ENCODE data around the gene RPL13.
A peak's percentile ranks its signal among the peaks of the same experiment; 100 is the strongest.

The RPL13 gene

DNA sequence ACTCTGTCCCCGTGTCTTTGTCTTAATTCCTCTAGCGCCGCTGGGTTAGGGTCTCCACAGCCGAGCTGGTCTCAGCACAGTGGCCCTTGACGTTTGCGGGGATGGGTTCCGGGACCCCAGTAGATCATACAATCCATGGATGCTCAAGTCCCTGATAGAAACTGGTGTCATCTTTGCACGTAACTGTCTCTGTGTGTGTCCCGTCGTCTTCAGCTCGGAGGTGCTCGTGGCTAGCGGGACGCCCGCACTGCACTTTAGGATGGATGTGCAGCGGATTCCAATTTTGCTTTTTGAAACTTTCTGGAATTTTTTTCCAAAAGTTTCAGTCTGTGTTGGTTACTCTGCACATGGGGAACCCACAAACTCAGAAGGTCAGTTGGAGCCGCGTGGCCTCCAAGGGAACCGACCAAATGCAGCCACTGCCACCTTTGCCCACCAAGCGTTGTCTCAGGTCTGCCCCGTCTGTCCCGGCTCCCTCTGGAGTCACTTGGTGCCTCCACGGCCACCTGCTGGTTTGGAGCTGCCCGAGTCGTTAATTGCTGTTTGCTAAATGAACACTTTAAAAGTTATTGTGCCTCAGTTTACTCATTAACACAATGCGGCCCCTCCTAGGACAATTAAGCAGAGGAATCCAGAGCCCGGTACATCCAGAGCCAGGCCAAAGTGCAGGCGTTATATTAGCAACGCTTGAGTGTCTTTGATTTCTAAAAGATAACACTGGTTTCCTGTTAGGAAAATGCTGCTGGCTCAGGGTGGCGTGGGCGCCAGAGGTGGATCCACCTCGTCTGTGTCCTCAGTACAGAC, 47.7 kb downstream of the RPL13 start:
- Histone ChIP-seq H3K4me3 (ENCODE audit: low read depth, low read length) (no peak overlapping the region), H3K9me3 (ENCODE audit: control insufficient read depth, insufficient read depth, low read depth, low read length) (no peaks in the 10 kb centered on the region), H3K27ac (ENCODE audit: extremely low read depth, low read depth, low read length) (no peak overlapping the region), H3K36me3 (ENCODE audit: control insufficient read depth in 2 of 2, insufficient read depth in 1 of 2, low read length in 2 of 2) (no peaks in the 10 kb centered on the region), H3K4me1 (ENCODE audit: control insufficient read depth, insufficient read depth, low read length) (peaks cover 4% of the 10 kb centered on the region; the same call in 1 of the 2 replicates)
- ChIA-PET POLR2A (no interaction called here), CTCF (no interaction called here)
- no peak for TF ChIP-seq ZNF416 (tag by site-specific recombination; IDR thresholded peaks at IDR 0.05)
- no peak for TF ChIP-seq ZNF423 (tag by site-specific recombination; IDR thresholded peaks at IDR 0.05)
- TF ChIP-seq ZNF146 (tag by site-specific recombination; IDR thresholded peaks at IDR 0.05), result no peak
- no peak for TF ChIP-seq ZNF571 (tag by site-specific recombination; IDR thresholded peaks at IDR 0.05)
- TF ChIP-seq PRDM1 (tag by site-specific recombination; IDR thresholded peaks at IDR 0.05), result no peak
- TF ChIP-seq, protein P1, sequence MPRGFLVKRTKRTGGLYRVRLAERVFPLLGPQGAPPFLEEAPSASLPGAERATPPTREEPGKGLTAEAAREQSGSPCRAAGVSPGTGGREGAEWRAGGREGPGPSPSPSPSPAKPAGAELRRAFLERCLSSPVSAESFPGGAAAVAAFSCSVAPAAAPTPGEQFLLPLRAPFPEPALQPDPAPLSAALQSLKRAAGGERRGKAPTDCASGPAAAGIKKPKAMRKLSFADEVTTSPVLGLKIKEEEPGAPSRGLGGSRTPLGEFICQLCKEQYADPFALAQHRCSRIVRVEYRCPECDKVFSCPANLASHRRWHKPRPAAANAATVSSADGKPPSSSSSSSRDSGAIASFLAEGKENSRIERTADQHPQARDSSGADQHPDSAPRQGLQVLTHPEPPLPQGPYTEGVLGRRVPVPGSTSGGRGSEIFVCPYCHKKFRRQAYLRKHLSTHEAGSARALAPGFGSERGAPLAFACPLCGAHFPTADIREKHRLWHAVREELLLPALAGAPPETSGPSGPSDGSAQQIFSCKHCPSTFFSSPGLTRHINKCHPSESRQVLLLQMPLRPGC (tag by site-specific recombination; IDR thresholded peaks at IDR 0.05), result no peak
- TF ChIP-seq ZNF16 (tag by site-specific recombination; IDR thresholded peaks at IDR 0.05; ENCODE audit: low read depth), result no peak

DNA sequence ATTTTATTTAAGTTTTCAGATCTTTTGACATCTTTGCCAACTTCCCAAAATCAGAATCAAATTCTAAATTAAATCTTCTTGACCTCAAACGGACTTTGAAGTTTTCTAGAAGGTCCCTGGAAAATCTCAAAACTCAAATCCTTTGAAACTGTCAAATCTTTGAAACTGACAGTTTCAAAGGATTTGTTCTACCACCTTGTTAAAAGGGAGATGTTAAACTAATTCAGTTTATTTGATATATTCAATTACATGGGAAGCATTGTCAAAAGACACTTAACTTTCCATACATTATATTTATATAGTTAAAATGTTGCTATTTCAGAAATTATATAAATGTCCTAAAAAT, 49.6 kb downstream of the RPL13 start:
- POLR2A ChIA-PET, result no interaction called here
- Histone ChIP-seq H3K4me3 (ENCODE audit: low read depth, low read length) (no peak overlapping the region), H3K9me3 (ENCODE audit: control insufficient read depth, insufficient read depth, low read depth, low read length) (no peaks in the 10 kb centered on the region), H3K4me1 (ENCODE audit: control insufficient read depth, insufficient read depth, low read length) (peaks cover 4% of the 10 kb centered on the region; the same call in 1 of the 2 replicates), H3K36me3 (ENCODE audit: control insufficient read depth in 2 of 2, insufficient read depth in 1 of 2, low read length in 2 of 2) (no peaks in the 10 kb centered on the region), H3K27ac (ENCODE audit: extremely low read depth, low read depth, low read length) (no peak overlapping the region)
- CTCF ChIA-PET, result interaction anchor here (0.9 kb wide), 1 partner anchor 8 kb away, joined by 3 read pairs; no protein-coding TSS in a partner anchor
- TF ChIP-seq, protein P2, sequence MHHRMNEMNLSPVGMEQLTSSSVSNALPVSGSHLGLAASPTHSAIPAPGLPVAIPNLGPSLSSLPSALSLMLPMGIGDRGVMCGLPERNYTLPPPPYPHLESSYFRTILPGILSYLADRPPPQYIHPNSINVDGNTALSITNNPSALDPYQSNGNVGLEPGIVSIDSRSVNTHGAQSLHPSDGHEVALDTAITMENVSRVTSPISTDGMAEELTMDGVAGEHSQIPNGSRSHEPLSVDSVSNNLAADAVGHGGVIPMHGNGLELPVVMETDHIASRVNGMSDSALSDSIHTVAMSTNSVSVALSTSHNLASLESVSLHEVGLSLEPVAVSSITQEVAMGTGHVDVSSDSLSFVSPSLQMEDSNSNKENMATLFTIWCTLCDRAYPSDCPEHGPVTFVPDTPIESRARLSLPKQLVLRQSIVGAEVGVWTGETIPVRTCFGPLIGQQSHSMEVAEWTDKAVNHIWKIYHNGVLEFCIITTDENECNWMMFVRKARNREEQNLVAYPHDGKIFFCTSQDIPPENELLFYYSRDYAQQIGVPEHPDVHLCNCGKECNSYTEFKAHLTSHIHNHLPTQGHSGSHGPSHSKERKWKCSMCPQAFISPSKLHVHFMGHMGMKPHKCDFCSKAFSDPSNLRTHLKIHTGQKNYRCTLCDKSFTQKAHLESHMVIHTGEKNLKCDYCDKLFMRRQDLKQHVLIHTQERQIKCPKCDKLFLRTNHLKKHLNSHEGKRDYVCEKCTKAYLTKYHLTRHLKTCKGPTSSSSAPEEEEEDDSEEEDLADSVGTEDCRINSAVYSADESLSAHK (tag by site-specific recombination; IDR thresholded peaks at IDR 0.05), result peak; percentile 89
- TF ChIP-seq, protein P3, sequence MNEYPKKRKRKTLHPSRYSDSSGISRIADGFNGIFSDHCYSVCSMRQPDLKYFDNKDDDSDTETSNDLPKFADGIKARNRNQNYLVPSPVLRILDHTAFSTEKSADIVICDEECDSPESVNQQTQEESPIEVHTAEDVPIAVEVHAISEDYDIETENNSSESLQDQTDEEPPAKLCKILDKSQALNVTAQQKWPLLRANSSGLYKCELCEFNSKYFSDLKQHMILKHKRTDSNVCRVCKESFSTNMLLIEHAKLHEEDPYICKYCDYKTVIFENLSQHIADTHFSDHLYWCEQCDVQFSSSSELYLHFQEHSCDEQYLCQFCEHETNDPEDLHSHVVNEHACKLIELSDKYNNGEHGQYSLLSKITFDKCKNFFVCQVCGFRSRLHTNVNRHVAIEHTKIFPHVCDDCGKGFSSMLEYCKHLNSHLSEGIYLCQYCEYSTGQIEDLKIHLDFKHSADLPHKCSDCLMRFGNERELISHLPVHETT (tag by site-specific recombination; IDR thresholded peaks at IDR 0.05), result no peak
- TF ChIP-seq, protein P4, sequence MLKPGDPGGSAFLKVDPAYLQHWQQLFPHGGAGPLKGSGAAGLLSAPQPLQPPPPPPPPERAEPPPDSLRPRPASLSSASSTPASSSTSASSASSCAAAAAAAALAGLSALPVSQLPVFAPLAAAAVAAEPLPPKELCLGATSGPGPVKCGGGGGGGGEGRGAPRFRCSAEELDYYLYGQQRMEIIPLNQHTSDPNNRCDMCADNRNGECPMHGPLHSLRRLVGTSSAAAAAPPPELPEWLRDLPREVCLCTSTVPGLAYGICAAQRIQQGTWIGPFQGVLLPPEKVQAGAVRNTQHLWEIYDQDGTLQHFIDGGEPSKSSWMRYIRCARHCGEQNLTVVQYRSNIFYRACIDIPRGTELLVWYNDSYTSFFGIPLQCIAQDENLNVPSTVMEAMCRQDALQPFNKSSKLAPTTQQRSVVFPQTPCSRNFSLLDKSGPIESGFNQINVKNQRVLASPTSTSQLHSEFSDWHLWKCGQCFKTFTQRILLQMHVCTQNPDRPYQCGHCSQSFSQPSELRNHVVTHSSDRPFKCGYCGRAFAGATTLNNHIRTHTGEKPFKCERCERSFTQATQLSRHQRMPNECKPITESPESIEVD (tag by site-specific recombination; IDR thresholded peaks at IDR 0.05), result 0 out of 2 replicates have a peak, but pooled peaks have one; percentile 27

DNA sequence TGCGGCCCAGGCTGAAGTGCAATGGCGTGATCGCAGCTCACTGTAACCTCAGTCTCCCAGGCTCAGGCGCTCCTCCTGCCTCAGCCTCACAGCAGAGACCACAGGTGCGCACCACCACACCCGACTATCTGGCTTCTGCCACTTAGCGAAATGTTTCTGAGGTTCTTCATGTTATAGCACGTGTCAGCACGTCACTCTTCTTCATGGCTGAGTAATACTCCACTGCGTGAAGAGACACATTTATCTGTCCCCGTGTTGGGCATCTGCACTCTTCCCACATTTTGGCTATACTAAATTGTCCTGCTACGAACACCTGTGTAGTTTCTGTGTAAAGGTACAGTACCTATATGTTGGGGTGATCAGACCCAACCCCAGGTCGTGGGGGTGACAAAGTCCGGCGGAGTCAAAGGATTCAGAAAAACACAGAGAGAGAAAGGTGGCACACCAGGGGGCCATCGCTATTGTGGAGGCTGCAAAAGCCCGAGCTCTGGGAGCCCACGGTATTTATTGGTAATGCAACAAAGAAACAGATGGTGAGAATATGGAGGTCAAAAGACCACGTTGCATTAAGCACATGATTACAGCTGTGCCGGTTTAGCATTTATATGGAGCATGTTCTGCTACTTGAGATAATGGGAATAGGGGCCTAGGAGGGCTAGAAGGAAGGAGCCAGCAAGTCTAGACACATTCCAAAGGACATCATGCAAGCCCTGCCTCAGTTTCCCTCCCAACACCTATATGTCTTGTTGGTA, 52.1 kb downstream of the RPL13 start:
- H3K4me1 ChIP-seq (ENCODE audit: control insufficient read depth, insufficient read depth, low read length), result peaks cover 4% of the 10 kb centered on the region; the same call in 1 of the 2 replicates
- H3K27ac ChIP-seq (ENCODE audit: extremely low read depth, low read depth, low read length), result no peak overlapping the region
- no peak overlapping the region for H3K4me3 ChIP-seq (ENCODE audit: low read depth, low read length)
- ChIA-PET POLR2A (no interaction called here), CTCF (no interaction called here)
- TF ChIP-seq KLF16 (tag by site-specific recombination; IDR thresholded peaks at IDR 0.05) (no peak), ZNF146 (tag by site-specific recombination; IDR thresholded peaks at IDR 0.05) (peak; percentile 96)
- TF ChIP-seq, protein P5, sequence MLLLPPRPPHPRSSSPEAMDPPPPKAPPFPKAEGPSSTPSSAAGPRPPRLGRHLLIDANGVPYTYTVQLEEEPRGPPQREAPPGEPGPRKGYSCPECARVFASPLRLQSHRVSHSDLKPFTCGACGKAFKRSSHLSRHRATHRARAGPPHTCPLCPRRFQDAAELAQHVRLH (tag by site-specific recombination; IDR thresholded peaks at IDR 0.05), result 0 out of 2 replicates have a peak, but pooled peaks have one; percentile 31
- H3K9me3 ChIP-seq (ENCODE audit: control insufficient read depth, insufficient read depth, low read depth, low read length), result no peaks in the 10 kb centered on the region
- no peaks in the 10 kb centered on the region for H3K36me3 ChIP-seq (ENCODE audit: control insufficient read depth in 2 of 2, insufficient read depth in 1 of 2, low read length in 2 of 2)
